CD14-positive monocyte (primary cell): ENCODE measurements around the gene PARVG. TPM values are rescaled to one million over a fixed set of nuclear protein-coding genes. Genes with fewer than 3 reads are reported as not detected.

Source experiments
- DNase-seq, 3 donors: peaks; one replicate each; pipeline ENCODE4 v3.0.0-alpha.2; 2011 to 2022
- H2AFZ ChIP-seq: 2 replicates; pipeline ENCODE4 v1.6.0; 2012; ENCODE audit warnings: mild to moderate bottlenecking, low read depth, low read length, inconsistent platforms; ENCODE audit not compliant: insufficient read depth, poor library complexity, severe bottlenecking
- H3K27ac ChIP-seq, 2 donors: 1 replicate in 1 of 2; 2 replicates in 1 of 2; pipeline ENCODE4 v1.5.1; 2012 to 2013; ENCODE audit warnings: low read length in 2 of 2, control low read depth in 1 of 2, inconsistent platforms in 1 of 2, low read depth in 1 of 2, mild to moderate bottlenecking in 1 of 2
- H3K27me3 ChIP-seq, 2 donors: one replicate each; pipeline versions ENCODE4 v1.6.0 to v1.6.1; 2011 to 2013; ENCODE audit warnings: low read length in 2 of 2; ENCODE audit not compliant: control insufficient read depth in 2 of 2, insufficient read depth in 2 of 2
- H3K36me3 ChIP-seq, 2 donors: replicated peaks in 1 of 2; 1 replicate in 1 of 2; 2 replicates in 1 of 2; pipeline versions ENCODE4 v1.5.1 to v1.6.1; 2012 to 2013; ENCODE audit warnings: low read length in 2 of 2, control low read depth in 1 of 2, inconsistent platforms in 1 of 2, mild to moderate bottlenecking in 1 of 2; ENCODE audit not compliant: insufficient read depth in 2 of 2, control insufficient read depth in 1 of 2
- H3K4me1 ChIP-seq, 2 donors: 1 replicate in 1 of 2; 2 replicates in 1 of 2; pipeline versions ENCODE4 v1.5.1 to v1.6.1; 2012 to 2013; ENCODE audit warnings: low read length in 2 of 2, control low read depth in 1 of 2, inconsistent platforms in 1 of 2, mild to moderate bottlenecking in 1 of 2, moderate library complexity in 1 of 2; ENCODE audit not compliant: insufficient read depth in 2 of 2, control insufficient read depth in 1 of 2
- H3K4me2 ChIP-seq: replicated peaks from 2 replicates; pipeline ENCODE3; 2012; ENCODE audit warnings: low read length, moderate library complexity, mild to moderate bottlenecking; ENCODE audit not compliant: poor library complexity, severe bottlenecking; ENCODE audit errors: extremely low read depth
- H3K4me3 ChIP-seq, 3 experiments: fragments of 200-600 bp in 1 of 3; sonication (generic) in 1 of 3; replicated peaks in 1 of 3; 1 replicate in 2 of 3; 2 replicates in 1 of 3; pipeline ENCODE4 v1.5.1; 2011 to 2013; ENCODE audit warnings: low read length in 3 of 3, mild to moderate bottlenecking in 3 of 3, control low read depth in 2 of 3, low read depth in 2 of 3, inconsistent platforms in 1 of 3, moderate library complexity in 1 of 3
- H3K79me2 ChIP-seq: 2 replicates; pipeline ENCODE4 v1.6.0; 2012; ENCODE audit warnings: mild to moderate bottlenecking, control low read depth, inconsistent platforms, low read length, moderate library complexity; ENCODE audit not compliant: insufficient read depth
- H3K9ac ChIP-seq: 2 replicates; pipeline ENCODE4 v1.6.0; 2017; ENCODE audit warnings: low read length, mild to moderate bottlenecking; ENCODE audit not compliant: insufficient read depth, poor library complexity, severe bottlenecking
- H3K9me3 ChIP-seq, 2 donors: replicated peaks in 1 of 2; 1 replicate in 1 of 2; 2 replicates in 1 of 2; pipeline versions ENCODE4 v1.5.1 to v1.6.1; 2012 to 2013; ENCODE audit warnings: low read length in 2 of 2, control low read depth in 1 of 2; ENCODE audit not compliant: control insufficient read depth in 1 of 2, insufficient read depth in 1 of 2
- H4K20me1 ChIP-seq: 2 replicates; pipeline ENCODE4 v1.6.0; 2012; ENCODE audit warnings: mild to moderate bottlenecking, low read length, control low read depth, moderate library complexity; ENCODE audit not compliant: insufficient read depth
- H3K27ac Mint-ChIP-seq, 7 donors: one replicate each; pipeline ENCODE4 v1.8.0; 2020; ENCODE audit warnings: mild to moderate bottlenecking in 7 of 7, mixed read lengths in 7 of 7, moderate library complexity in 6 of 7, inconsistent platforms in 2 of 7
- H3K27me3 Mint-ChIP-seq, 3 donors: one replicate each; pipeline ENCODE4 v1.8.0; 2021 to 2022; ENCODE audit warnings: low read depth in 3 of 3, mild to moderate bottlenecking in 3 of 3, mixed read lengths in 3 of 3, moderate library complexity in 3 of 3, inconsistent platforms in 1 of 3
- H3K36me3 Mint-ChIP-seq, 2 donors: one replicate each; pipeline ENCODE4 v1.8.0; 2020; ENCODE audit warnings: mixed read lengths in 2 of 2, inconsistent platforms in 1 of 2, mild to moderate bottlenecking in 1 of 2
- H3K4me1 Mint-ChIP-seq: one replicate; pipeline ENCODE4 v1.8.0; 2020; ENCODE audit warnings: mild to moderate bottlenecking, mixed read lengths
- H3K4me3 Mint-ChIP-seq, 2 donors: one replicate each; pipeline ENCODE4 v1.8.0; 2020; ENCODE audit warnings: mild to moderate bottlenecking in 2 of 2, mixed read lengths in 2 of 2, moderate library complexity in 1 of 2
- H3K9me3 Mint-ChIP-seq, 7 donors: one replicate each; pipeline ENCODE4 v1.8.0; 2020 to 2022; ENCODE audit warnings: mixed read lengths in 7 of 7, mild to moderate bottlenecking in 6 of 7, moderate library complexity in 6 of 7, inconsistent platforms in 2 of 7
- WGBS: methylation state at CpG from one replicate; pipeline ENCODE4 v1.1.5; 2013; ENCODE audit warnings: missing lambda C conversion rate; ENCODE audit not compliant: insufficient coverage; 5-methylcytosine and 5-hydroxymethylcytosine counted together
- intact Hi-C, 2 donors: fragments of 100-400 bp; cut with micrococcal nuclease; formaldehyde crosslinking; loops; one replicate each; pipeline versions ENCODE4 v1.15.0 to v1.15.1; 2023
- polyA plus RNA-seq, 3 donors: library from polyadenylated mRNA; depleted of rRNA in 1 of 3; unstranded in 2 of 3; stranded (reverse) in 1 of 3; fragments of 300-500 nt in 2 of 3; fragments of >200 nt in 1 of 3; fragmentation: Illumina TruSeq in 2 of 3; gene quantifications; 1 replicate in 2 of 3; 2 replicates in 1 of 3; pipeline ENCODE4 v1.2.3, GENCODE V29; 2012 to 2021
- TF ChIP-seq, protein P1 (sequence below): fragments of 200-600 bp; IDR thresholded peaks from one replicate; pipeline ENCODE4 v1.8.0; 2022; ENCODE audit warnings: antibody characterized with exemption, mild to moderate bottlenecking

The PARVG gene
- polyA plus RNA-seq, 3 donors = 169 to 577 (median 190) TPM

DNA sequence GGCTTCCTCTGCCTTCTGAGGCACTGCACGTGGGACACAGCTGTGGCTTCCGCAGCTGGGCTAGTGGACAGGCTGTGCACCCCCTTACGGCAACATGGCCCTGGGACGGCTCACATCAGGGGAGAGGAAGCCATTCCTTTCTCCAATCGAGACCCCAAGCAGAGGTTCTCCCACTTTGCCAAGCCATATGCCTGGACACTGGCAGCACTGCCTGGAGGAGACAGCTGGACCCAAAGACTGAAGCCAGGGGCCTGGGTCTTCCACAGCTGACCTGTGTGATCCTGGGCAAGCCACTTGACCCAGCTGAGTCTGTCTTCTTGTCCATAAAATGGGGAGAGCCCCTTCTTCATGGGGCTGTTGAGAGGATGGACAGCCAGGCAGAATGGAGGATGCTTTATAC lies 66.6 kb downstream of the PARVG start:
- intact Hi-C loops = no loop called here
- H3K27ac Mint-ChIP-seq = no peak overlapping the region
- Histone ChIP-seq H3K4me2 (no peak overlapping the region), H3K9ac (no peak overlapping the region), H2AFZ (no peak overlapping the region), H3K79me2 (no peaks in the 10 kb centered on the region), H3K36me3 (no peaks in the 10 kb centered on the region), H3K4me3 (no peak overlapping the region), H3K27ac (no peak overlapping the region), H3K4me1 (no peaks in the 10 kb centered on the region), H3K9me3 (peaks cover 21 to 25% of the 10 kb centered on the region in 2 donors), H3K27me3 (no peaks in the 10 kb centered on the region), H4K20me1 (no peaks in the 10 kb centered on the region)
- H3K9me3 Mint-ChIP-seq = peaks cover 12 to 32% (median 25%) of the 10 kb centered on the region in 7 donors
- no peaks in the 10 kb centered on the region for H3K4me1 Mint-ChIP-seq
- WGBS = 91% methylated on average over 5 of the region's 5 CpGs
- TF ChIP-seq, protein P1, sequence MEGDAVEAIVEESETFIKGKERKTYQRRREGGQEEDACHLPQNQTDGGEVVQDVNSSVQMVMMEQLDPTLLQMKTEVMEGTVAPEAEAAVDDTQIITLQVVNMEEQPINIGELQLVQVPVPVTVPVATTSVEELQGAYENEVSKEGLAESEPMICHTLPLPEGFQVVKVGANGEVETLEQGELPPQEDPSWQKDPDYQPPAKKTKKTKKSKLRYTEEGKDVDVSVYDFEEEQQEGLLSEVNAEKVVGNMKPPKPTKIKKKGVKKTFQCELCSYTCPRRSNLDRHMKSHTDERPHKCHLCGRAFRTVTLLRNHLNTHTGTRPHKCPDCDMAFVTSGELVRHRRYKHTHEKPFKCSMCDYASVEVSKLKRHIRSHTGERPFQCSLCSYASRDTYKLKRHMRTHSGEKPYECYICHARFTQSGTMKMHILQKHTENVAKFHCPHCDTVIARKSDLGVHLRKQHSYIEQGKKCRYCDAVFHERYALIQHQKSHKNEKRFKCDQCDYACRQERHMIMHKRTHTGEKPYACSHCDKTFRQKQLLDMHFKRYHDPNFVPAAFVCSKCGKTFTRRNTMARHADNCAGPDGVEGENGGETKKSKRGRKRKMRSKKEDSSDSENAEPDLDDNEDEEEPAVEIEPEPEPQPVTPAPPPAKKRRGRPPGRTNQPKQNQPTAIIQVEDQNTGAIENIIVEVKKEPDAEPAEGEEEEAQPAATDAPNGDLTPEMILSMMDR = no peak
- DNase-seq = no peak
- peaks cover 0 to 12% (median 4%) of the 10 kb centered on the region in 3 donors for H3K27me3 Mint-ChIP-seq
- H3K36me3 Mint-ChIP-seq = peaks cover 0 to 3% of the 10 kb centered on the region in 2 donors
- H3K4me3 Mint-ChIP-seq = no peak overlapping the region

DNA sequence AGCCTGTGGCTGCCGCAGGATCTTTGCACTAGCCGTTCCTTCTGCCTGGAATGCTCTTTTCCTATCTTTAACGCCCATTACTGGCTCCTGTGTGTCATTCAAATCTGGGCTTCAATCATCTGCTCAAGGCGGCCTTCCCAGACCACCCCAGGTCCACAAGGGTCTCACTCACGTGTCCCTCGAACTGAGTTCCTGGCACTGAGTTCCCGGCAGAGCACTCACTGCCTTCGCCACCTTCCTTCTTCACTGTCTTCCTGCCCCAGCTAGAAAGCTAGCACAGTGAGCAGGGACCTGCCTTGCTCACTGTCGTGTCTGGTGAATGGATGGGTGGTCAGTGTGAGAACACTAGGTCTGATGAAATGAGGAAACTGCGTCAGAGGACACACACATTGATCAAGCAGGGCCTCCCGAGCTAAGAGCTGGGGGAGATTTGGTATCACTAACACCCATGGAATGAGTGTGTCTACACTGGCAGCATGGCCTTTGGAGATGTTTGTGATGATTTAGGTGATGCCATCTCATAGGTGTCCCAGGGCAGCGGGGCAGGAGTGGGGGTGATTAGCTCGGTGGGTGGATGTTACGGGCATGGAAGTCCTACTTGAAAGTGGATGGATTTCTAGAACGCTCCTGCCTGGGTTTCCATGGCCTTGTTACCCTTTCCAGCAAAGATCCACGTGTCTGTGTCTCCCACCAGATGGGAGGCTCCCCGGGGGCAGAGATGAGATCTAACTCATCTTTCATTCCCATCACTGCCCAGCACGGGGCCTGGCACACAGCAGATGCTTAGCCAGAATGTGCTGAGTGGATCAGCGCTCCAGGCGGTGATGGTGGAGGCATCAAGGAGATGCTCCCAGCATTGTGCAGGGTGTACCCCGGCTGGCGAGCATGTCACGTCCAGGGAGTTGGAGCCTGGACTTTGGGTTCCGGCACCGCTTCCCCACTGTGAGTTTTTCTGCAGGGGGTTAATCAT lies 67.5 kb downstream of the PARVG start:
- Histone ChIP-seq H3K36me3 (no peaks in the 10 kb centered on the region), H3K27me3 (no peaks in the 10 kb centered on the region), H3K79me2 (no peaks in the 10 kb centered on the region), H4K20me1 (no peaks in the 10 kb centered on the region), H3K27ac (no peak overlapping the region), H3K9me3 (peaks cover 21 to 25% of the 10 kb centered on the region in 2 donors), H3K4me3 (no peak overlapping the region), H2AFZ (no peak overlapping the region), H3K9ac (no peak overlapping the region), H3K4me1 (no peaks in the 10 kb centered on the region), H3K4me2 (no peak overlapping the region)
- WGBS = 95% methylated on average over 17 of the region's 25 CpGs
- Mint-ChIP-seq H3K4me1 (no peaks in the 10 kb centered on the region), H3K9me3 (peaks cover 12 to 32% (median 25%) of the 10 kb centered on the region in 7 donors), H3K27me3 (peaks cover 3 to 10% (median 4%) of the 10 kb centered on the region in 3 donors), H3K27ac (no peak overlapping the region), H3K4me3 (no peak overlapping the region), H3K36me3 (peaks cover 0 to 3% of the 10 kb centered on the region in 2 donors)
- DNase-seq = no peak
- intact Hi-C loops = no loop called here
- TF ChIP-seq, protein P1 = no peak
